GM21717 (cell line): ENCODE data around the gene ACADL.

ENCODE experiments used
- ATAC-seq: cut with Tn5 transposase; IDR thresholded peaks from one replicate; pipeline ENCODE4 v1.9.1; 2021; ENCODE audit warnings: mild to moderate bottlenecking, moderate library complexity; ENCODE audit not compliant: unreplicated experiment

ACADL gene

GRCh38 chr2:210224941-210225672 lies at the start of gene ACADL:
TSS of gene ACADL (minus strand) at chr2:210225447. CDS start at chr2:210225263, 184 bp downstream.
- ATAC-seq = no peak

- ATAC-seq = no peak
Measured at GRCh38 chr2:210271300-210271699, 46.1 kb upstream of the ACADL start.

- ATAC-seq = no peak
Measured at GRCh38 chr2:210269148-210269547, 43.9 kb upstream of the ACADL start.

- ATAC-seq = no peak
Measured at GRCh38 chr2:210268281-210268680, 43.0 kb upstream of the ACADL start.

- no peak for ATAC-seq
Measured at GRCh38 chr2:210267698-210268097, 42.5 kb upstream of the ACADL start.

- ATAC-seq = no peak
Measured at GRCh38 chr2:210264282-210264681, 39.0 kb upstream of the ACADL start.

GRCh38 chr2:210263841-210264240 lies 38.6 kb upstream of the ACADL start:
- ATAC-seq = no peak

- no peak for ATAC-seq
Measured at GRCh38 chr2:210262036-210262435, 36.8 kb upstream of the ACADL start.

GRCh38 chr2:210259687-210260086 lies 34.4 kb upstream of the ACADL start:
- ATAC-seq = no peak

- no peak for ATAC-seq
Measured at GRCh38 chr2:210252699-210253606, 27.7 kb upstream of the ACADL start.

- ATAC-seq = no peak
Measured at GRCh38 chr2:210250622-210251021, 25.4 kb upstream of the ACADL start.

- no peak for ATAC-seq
Measured at GRCh38 chr2:210233487-210233886, 8.2 kb upstream of the ACADL start.

- ATAC-seq = no peak
Measured at GRCh38 chr2:210230984-210231383, 5.7 kb upstream of the ACADL start.

GRCh38 chr2:210230518-210230917 lies 5.3 kb upstream of the ACADL start:
- no peak for ATAC-seq

GRCh38 chr2:210228586-210228985 lies 3.3 kb upstream of the ACADL start:
- no peak for ATAC-seq

GRCh38 chr2:210227290-210228088 lies 2.2 kb upstream of the ACADL start:
- no peak for ATAC-seq

- ATAC-seq = no peak
Measured at GRCh38 chr2:210226223-210226622, 976 bp upstream of the ACADL start.

- ATAC-seq = no peak
Measured at GRCh38 chr2:210224591-210224940, 681 bp downstream of the ACADL start.

GRCh38 chr2:210215120-210215519 lies 10.1 kb downstream of the ACADL start:
- no peak for ATAC-seq

- ATAC-seq = no peak
Measured at GRCh38 chr2:210210185-210210584, 15.1 kb downstream of the ACADL start.

- no peak for ATAC-seq
Measured at GRCh38 chr2:210207929-210208328, 17.3 kb downstream of the ACADL start.
